ENCODE data around the gene BTBD10.
A peak's percentile ranks its signal among the peaks of the same experiment; 100 is the strongest.

The BTBD10 gene

DNA sequence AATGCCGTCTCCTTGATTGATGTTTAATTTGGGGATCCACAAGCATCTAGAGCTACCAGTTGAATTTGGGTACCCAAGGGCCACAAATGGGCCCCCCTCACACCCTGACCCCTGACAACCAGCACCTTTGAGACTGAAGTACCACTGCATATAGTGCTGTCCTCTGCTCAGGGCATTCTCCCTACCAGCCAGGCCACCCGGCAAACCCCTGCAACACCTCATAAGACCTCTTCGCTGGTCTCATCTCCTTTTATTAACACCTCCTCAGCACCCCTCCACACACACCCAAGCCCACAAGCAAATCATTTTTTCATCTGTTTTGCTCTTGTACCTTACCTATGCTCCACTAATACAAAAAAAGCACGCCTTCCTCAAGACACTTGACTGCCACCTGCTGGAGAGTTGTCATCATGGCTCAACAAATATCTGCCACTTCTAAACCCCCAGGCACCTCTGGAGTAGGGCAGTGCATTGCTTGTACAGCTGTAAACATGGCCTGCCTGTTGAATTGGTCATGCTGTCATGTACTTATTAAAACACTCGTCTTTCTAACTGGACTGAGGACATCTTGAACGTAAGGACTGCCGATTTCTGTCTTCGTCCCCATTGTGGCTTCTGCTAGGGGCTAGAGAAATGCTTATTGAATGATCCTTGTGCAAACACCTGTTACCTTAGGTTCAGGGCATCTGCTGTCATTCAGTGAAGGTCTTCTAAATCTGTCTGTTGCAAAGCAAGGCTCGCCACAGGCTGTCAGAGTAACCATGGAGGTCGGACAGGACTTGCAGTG, 118.9 kb downstream of the BTBD10 start:
- no peak overlapping the region for H3K27ac ChIP-seq (ENCODE audit: low read length)
- no peaks in the 10 kb centered on the region for H3K79me2 ChIP-seq (ENCODE audit: low read length)
- no peaks in the 10 kb centered on the region for H4K20me1 ChIP-seq (ENCODE audit: insufficient read depth, low read length)
- H2AFZ ChIP-seq (ENCODE audit: low read depth, low read length): no peak overlapping the region
- H3K36me3 ChIP-seq (replicated peaks; ENCODE audit: low read depth, low read length): no peaks in the 10 kb centered on the region
- no peak overlapping the region for H3K9ac ChIP-seq (ENCODE audit: low read length)
- peaks cover 8% of the 10 kb centered on the region for H3K27me3 ChIP-seq (ENCODE audit: low read depth, low read length)
- no peak overlapping the region for H3K4me3 ChIP-seq (ENCODE audit: low read length)
- no peak overlapping the region for H3K4me2 ChIP-seq (ENCODE audit: low read length)
- no peaks in the 10 kb centered on the region for H3K9me3 ChIP-seq (ENCODE audit: insufficient read depth, low read length)
- TF ChIP-seq, protein P1, sequence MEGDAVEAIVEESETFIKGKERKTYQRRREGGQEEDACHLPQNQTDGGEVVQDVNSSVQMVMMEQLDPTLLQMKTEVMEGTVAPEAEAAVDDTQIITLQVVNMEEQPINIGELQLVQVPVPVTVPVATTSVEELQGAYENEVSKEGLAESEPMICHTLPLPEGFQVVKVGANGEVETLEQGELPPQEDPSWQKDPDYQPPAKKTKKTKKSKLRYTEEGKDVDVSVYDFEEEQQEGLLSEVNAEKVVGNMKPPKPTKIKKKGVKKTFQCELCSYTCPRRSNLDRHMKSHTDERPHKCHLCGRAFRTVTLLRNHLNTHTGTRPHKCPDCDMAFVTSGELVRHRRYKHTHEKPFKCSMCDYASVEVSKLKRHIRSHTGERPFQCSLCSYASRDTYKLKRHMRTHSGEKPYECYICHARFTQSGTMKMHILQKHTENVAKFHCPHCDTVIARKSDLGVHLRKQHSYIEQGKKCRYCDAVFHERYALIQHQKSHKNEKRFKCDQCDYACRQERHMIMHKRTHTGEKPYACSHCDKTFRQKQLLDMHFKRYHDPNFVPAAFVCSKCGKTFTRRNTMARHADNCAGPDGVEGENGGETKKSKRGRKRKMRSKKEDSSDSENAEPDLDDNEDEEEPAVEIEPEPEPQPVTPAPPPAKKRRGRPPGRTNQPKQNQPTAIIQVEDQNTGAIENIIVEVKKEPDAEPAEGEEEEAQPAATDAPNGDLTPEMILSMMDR (IDR thresholded peaks at IDR 0.05; ENCODE audit: low read depth, low read length): peak; percentile 82
- TF ChIP-seq EZH2phosphoT487 (IDR thresholded peaks at IDR 0.05; ENCODE audit: low read depth): no peak
- H3K4me1 ChIP-seq (ENCODE audit: low read length): peaks cover 8% of the 10 kb centered on the region

DNA sequence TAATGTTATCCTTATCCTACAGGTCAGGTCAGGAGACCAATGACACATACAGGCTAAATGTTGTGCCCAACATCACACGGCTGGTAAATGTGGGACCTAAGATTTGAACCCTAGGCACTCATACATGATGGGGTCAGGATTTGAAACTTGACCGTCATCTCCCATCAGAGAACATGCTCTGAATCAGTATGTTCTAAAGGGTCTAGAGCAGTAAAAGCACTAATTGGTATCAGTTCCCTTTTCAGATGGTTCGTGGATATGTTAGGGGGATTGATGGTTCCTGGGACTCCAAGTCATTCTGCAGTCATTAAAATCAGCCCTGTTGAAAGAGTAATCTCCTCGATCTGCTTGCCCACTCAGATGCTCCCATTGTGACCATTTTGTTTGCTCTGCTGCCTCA, 120.0 kb downstream of the BTBD10 start:
- Histone ChIP-seq H3K4me1 (ENCODE audit: low read length) (peaks cover 12% of the 10 kb centered on the region), H3K79me2 (ENCODE audit: low read length) (no peaks in the 10 kb centered on the region), H3K4me2 (ENCODE audit: low read length) (0 out of 2 replicates have a peak overlapping the region, but pooled peaks have one; percentile 21), H4K20me1 (ENCODE audit: insufficient read depth, low read length) (no peaks in the 10 kb centered on the region), H3K36me3 (replicated peaks; ENCODE audit: low read depth, low read length) (no peaks in the 10 kb centered on the region), H2AFZ (ENCODE audit: low read depth, low read length) (no peak overlapping the region), H3K9me3 (ENCODE audit: insufficient read depth, low read length) (no peaks in the 10 kb centered on the region), H3K9ac (ENCODE audit: low read length) (no peak overlapping the region), H3K27me3 (ENCODE audit: low read depth, low read length) (0 out of 2 replicates have a peak, but pooled peaks cover 3% of the 10 kb centered on the region), H3K4me3 (ENCODE audit: low read length) (no peak overlapping the region), H3K27ac (ENCODE audit: low read length) (no peak overlapping the region)
- TF ChIP-seq, protein P1 (IDR thresholded peaks at IDR 0.05; ENCODE audit: low read depth, low read length): no peak
- no peak for TF ChIP-seq EZH2phosphoT487 (IDR thresholded peaks at IDR 0.05; ENCODE audit: low read depth)

DNA sequence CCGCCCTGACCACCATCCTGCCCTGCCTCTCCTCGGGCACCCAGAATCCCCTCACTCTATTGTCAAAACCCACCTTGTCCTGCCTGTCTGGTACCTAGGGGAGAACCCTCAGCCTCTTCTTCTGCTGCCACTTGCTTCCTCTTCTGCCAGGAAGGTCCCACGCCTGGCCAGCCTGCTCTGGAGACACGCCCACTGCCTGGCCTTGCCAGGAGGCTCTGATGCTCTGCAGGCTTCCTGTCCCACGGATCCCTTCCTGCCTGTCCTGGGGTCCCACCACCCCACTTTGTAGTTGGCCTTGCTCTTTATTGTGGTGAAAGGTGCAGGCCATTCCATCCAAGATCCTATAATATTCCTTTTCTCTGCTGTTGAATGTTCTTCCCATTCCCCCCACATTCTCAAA, 122.0 kb downstream of the BTBD10 start:
- Histone ChIP-seq H3K9me3 (ENCODE audit: insufficient read depth, low read length) (no peaks in the 10 kb centered on the region), H3K4me2 (ENCODE audit: low read length) (no peak overlapping the region), H2AFZ (ENCODE audit: low read depth, low read length) (no peak overlapping the region), H3K9ac (ENCODE audit: low read length) (no peak overlapping the region), H3K4me1 (ENCODE audit: low read length) (peaks cover 18% of the 10 kb centered on the region), H4K20me1 (ENCODE audit: insufficient read depth, low read length) (no peaks in the 10 kb centered on the region), H3K36me3 (replicated peaks; ENCODE audit: low read depth, low read length) (no peaks in the 10 kb centered on the region), H3K27ac (ENCODE audit: low read length) (no peak overlapping the region), H3K79me2 (ENCODE audit: low read length) (no peaks in the 10 kb centered on the region), H3K4me3 (ENCODE audit: low read length) (no peak overlapping the region), H3K27me3 (ENCODE audit: low read depth, low read length) (0 out of 2 replicates have a peak, but pooled peaks cover 3% of the 10 kb centered on the region)
- TF ChIP-seq EZH2phosphoT487 (IDR thresholded peaks at IDR 0.05; ENCODE audit: low read depth): no peak
- TF ChIP-seq, protein P1 (IDR thresholded peaks at IDR 0.05; ENCODE audit: low read depth, low read length): no peak

DNA sequence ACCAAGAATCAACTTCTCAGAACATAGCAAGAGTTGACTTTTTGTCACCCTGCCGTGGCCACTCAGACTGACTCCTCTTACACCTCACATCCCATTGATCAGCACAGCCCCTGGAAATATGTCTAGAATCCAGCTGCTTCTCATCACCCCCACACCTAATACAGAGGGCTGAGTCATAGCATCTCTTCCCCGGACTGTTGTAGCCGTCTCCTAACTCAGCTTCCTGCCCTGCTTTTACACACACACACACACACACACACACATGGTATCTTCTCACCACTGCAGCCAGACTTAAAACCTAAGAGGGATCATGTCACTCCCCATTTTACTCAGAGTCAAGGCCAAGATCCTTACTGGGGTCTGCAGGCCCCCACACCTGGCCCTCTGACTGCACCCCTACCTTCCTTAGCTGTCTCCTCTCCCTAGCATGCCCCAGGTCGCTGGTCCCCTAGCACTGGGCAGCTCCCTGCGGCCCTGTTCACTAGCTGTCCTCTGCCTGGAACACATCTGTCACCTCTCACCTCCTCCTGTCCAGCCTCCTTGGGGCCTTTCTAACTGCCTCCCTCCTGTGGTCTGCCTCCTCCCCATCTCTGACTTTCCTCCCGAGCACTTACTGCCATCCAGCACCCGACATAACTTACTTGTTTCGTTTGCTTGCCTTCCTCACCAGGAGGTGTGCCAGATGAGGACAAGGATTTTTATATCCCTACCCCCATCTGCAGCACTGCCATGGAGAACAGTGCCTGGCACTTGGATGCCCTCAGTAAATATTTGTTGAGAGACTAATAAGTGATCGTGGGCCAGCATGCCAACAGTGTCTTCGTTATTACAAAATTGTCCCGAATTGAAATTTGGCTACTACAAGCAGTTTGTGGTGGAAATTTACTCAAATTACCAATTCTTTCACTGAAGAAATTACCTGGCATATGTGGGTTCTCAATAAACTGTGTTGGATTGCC, 123.5 kb downstream of the BTBD10 start:
- Histone ChIP-seq H3K79me2 (ENCODE audit: low read length) (no peaks in the 10 kb centered on the region), H3K27me3 (ENCODE audit: low read depth, low read length) (0 out of 2 replicates have a peak, but pooled peaks cover 3% of the 10 kb centered on the region), H2AFZ (ENCODE audit: low read depth, low read length) (no peak overlapping the region), H3K9me3 (ENCODE audit: insufficient read depth, low read length) (no peaks in the 10 kb centered on the region), H3K4me3 (ENCODE audit: low read length) (no peak overlapping the region), H3K9ac (ENCODE audit: low read length) (no peak overlapping the region), H3K36me3 (replicated peaks; ENCODE audit: low read depth, low read length) (no peaks in the 10 kb centered on the region), H3K4me1 (ENCODE audit: low read length) (peaks cover 18% of the 10 kb centered on the region), H4K20me1 (ENCODE audit: insufficient read depth, low read length) (no peaks in the 10 kb centered on the region), H3K4me2 (ENCODE audit: low read length) (no peak overlapping the region), H3K27ac (ENCODE audit: low read length) (no peak overlapping the region)
- no peak for TF ChIP-seq EZH2phosphoT487 (IDR thresholded peaks at IDR 0.05; ENCODE audit: low read depth)
- TF ChIP-seq, protein P1 (IDR thresholded peaks at IDR 0.05; ENCODE audit: low read depth, low read length): no peak

All from OCI-LY3 (cell line).